ENCODE results near the gene ZIC4. TPM values are rescaled to one million over a fixed set of nuclear protein-coding genes. Genes with fewer than 3 reads are reported as not detected.

The ZIC4 gene
- total RNA-seq, 4 donors from 2014 or later: not detected

GRCh38 chr3:147410526-147411237 lies 4.3 kb upstream of the ZIC4 start:
- H3K4me1 ChIP-seq: peaks cover 59% of the 10 kb centered on the region
- H3K9me3 ChIP-seq: no peaks in the 10 kb centered on the region

GRCh38 chr3:147410116-147410525 lies 3.8 kb upstream of the ZIC4 start:
- Histone ChIP-seq H3K27ac (no peak overlapping the region), H3K27me3 (peaks cover 100% of the 10 kb centered on the region), H3K4me1 (peaks cover 59% of the 10 kb centered on the region), H3K36me3 (no peaks in the 10 kb centered on the region), H3K9me3 (no peaks in the 10 kb centered on the region), H3K4me3 (peak overlapping the region; percentile 47)
- 2% methylated on average over 11 of the region's 52 CpGs for WGBS
- TF ChIP-seq POLR2AphosphoS5 (IDR thresholded peaks at IDR 0.05) (no peak), EP300 (IDR thresholded peaks at IDR 0.05) (no peak), POLR2A (IDR thresholded peaks at IDR 0.05) (no peak), CTCF (IDR thresholded peaks at IDR 0.05) (no peak)
- no peak for DNase-seq (ENCODE audit: low spot score in 2 of 2)

More at GRCh38 chr3:147410526-147411237, 4.3 kb upstream of the ZIC4 start:
- Histone ChIP-seq H3K27ac (no peak overlapping the region), H3K27me3 (peaks cover 100% of the 10 kb centered on the region), H3K4me3 (peak overlapping the region; percentile 47), H3K36me3 (no peaks in the 10 kb centered on the region)
- DNase-seq (ENCODE audit: low spot score in 2 of 2): no peak
- TF ChIP-seq EP300 (IDR thresholded peaks at IDR 0.05): no peak
- WGBS: 7% methylated on average over 27 of the region's 61 CpGs

GRCh38 chr3:147409143-147410115 lies 3.1 kb upstream of the ZIC4 start, which contains the start of gene ZIC1:
Gene ZIC1 (plus strand): TSS chr3:147409365. CDS start chr3:147410113, 748 bp downstream.
- Histone ChIP-seq H3K9me3 (no peaks in the 10 kb centered on the region), H3K27ac (no peak within 1 kb of the TSS), H3K27me3 (peaks cover 100% of the 10 kb centered on the region), H3K4me1 (peaks cover 59% of the 10 kb centered on the region), H3K36me3 (no peaks in the 10 kb centered on the region), H3K4me3 (peak within 1 kb of the TSS; percentile 47)
- DNase-seq (ENCODE audit: low spot score in 2 of 2): no peak
- 10% methylated on average over 80 of the region's 80 CpGs for WGBS
- TF ChIP-seq POLR2AphosphoS5 (IDR thresholded peaks at IDR 0.05) (no peak), POLR2A (IDR thresholded peaks at IDR 0.05) (no peak), EP300 (IDR thresholded peaks at IDR 0.05) (no peak), CTCF (IDR thresholded peaks at IDR 0.05) (no peak)

GRCh38 chr3:147408188-147409100 lies 2.1 kb upstream of the ZIC4 start:
- TF ChIP-seq EP300 (IDR thresholded peaks at IDR 0.05): no peak
- no peak for TF ChIP-seq POLR2A (IDR thresholded peaks at IDR 0.05)
- TF ChIP-seq POLR2AphosphoS5 (IDR thresholded peaks at IDR 0.05): no peak
- no peak for TF ChIP-seq CTCF (IDR thresholded peaks at IDR 0.05)
- WGBS: 20% methylated on average over 28 of the region's 28 CpGs
- Histone ChIP-seq H3K4me1 (peaks cover 53% of the 10 kb centered on the region), H3K36me3 (no peaks in the 10 kb centered on the region), H3K27me3 (peaks cover 100% of the 10 kb centered on the region), H3K27ac (no peak overlapping the region), H3K9me3 (no peaks in the 10 kb centered on the region), H3K4me3 (no peak overlapping the region)
- no peak for DNase-seq (ENCODE audit: low spot score in 2 of 2)

GRCh38 chr3:147407498-147408187 lies 1.3 kb upstream of the ZIC4 start:
- Histone ChIP-seq H3K27me3 (peaks cover 100% of the 10 kb centered on the region), H3K4me3 (no peak overlapping the region), H3K9me3 (no peaks in the 10 kb centered on the region), H3K27ac (no peak overlapping the region), H3K4me1 (peaks cover 45% of the 10 kb centered on the region), H3K36me3 (no peaks in the 10 kb centered on the region)
- TF ChIP-seq CTCF (IDR thresholded peaks at IDR 0.05) (no peak), POLR2AphosphoS5 (IDR thresholded peaks at IDR 0.05) (no peak), EP300 (IDR thresholded peaks at IDR 0.05) (no peak), POLR2A (IDR thresholded peaks at IDR 0.05) (no peak)
- WGBS: 25% methylated on average over 27 of the region's 27 CpGs
- DNase-seq (ENCODE audit: low spot score in 2 of 2): no peak
